Measurements from ENCODE around the gene CNN2.

The CNN2 gene

GRCh38 chr19:1009041-1009980 lies 17.1 kb upstream of the CNN2 start:
- in situ Hi-C loops (cut with MboI; ENCODE audit: low sequenced_read_pairs): no loop called here

- in situ Hi-C loops (cut with MboI; ENCODE audit: low sequenced_read_pairs): no loop called here
Measured at GRCh38 chr19:1009981-1010538, 16.3 kb upstream of the CNN2 start.

- in situ Hi-C loops (cut with MboI; ENCODE audit: low sequenced_read_pairs): no loop called here
Measured at GRCh38 chr19:1010586-1011510, 15.6 kb upstream of the CNN2 start.

GRCh38 chr19:1011831-1012333 lies 14.5 kb upstream of the CNN2 start:
- in situ Hi-C loops (cut with MboI; ENCODE audit: low sequenced_read_pairs): no loop called here

- in situ Hi-C loops (cut with MboI; ENCODE audit: low sequenced_read_pairs): no loop called here
Measured at GRCh38 chr19:1012334-1012733, 14.1 kb upstream of the CNN2 start.

- in situ Hi-C loops (cut with MboI; ENCODE audit: low sequenced_read_pairs): no loop called here
Measured at GRCh38 chr19:1013218-1013617, 13.2 kb upstream of the CNN2 start.

- in situ Hi-C loops (cut with MboI; ENCODE audit: low sequenced_read_pairs): no loop called here
Measured at GRCh38 chr19:1014161-1015060, 12.0 kb upstream of the CNN2 start.

GRCh38 chr19:1015061-1015781 lies 11.2 kb upstream of the CNN2 start:
- in situ Hi-C loops (cut with MboI; ENCODE audit: low sequenced_read_pairs): no loop called here

- in situ Hi-C loops (cut with MboI; ENCODE audit: low sequenced_read_pairs): no loop called here
Measured at GRCh38 chr19:1015782-1016646, 10.4 kb upstream of the CNN2 start.

- in situ Hi-C loops (cut with MboI; ENCODE audit: low sequenced_read_pairs): no loop called here
Measured at GRCh38 chr19:1016647-1017114, 9.7 kb upstream of the CNN2 start.

GRCh38 chr19:1017115-1017905 lies 9.1 kb upstream of the CNN2 start:
- in situ Hi-C loops (cut with MboI; ENCODE audit: low sequenced_read_pairs): no loop called here

GRCh38 chr19:1017906-1018305 lies 8.5 kb upstream of the CNN2 start:
- in situ Hi-C loops (cut with MboI; ENCODE audit: low sequenced_read_pairs): no loop called here

GRCh38 chr19:1018393-1018792 lies 8.0 kb upstream of the CNN2 start:
- in situ Hi-C loops (cut with MboI; ENCODE audit: low sequenced_read_pairs): no loop called here

GRCh38 chr19:1018932-1019615 lies 7.3 kb upstream of the CNN2 start:
- in situ Hi-C loops (cut with MboI; ENCODE audit: low sequenced_read_pairs): no loop called here

GRCh38 chr19:1019616-1019961 lies 6.8 kb upstream of the CNN2 start:
- in situ Hi-C loops (cut with MboI; ENCODE audit: low sequenced_read_pairs): no loop called here

GRCh38 chr19:1019980-1020867 lies 6.2 kb upstream of the CNN2 start:
- in situ Hi-C loops (cut with MboI; ENCODE audit: low sequenced_read_pairs): no loop called here
